GM19468 (cell line): ENCODE results near the gene CNTNAP2.
"Not testable (repeated sequence)": the region's sequence is repeated elsewhere in the genome, so short reads cannot be mapped to it uniquely, and the experiment has no call there.

Source experiments
- ATAC-seq: cut with Tn5 transposase; IDR thresholded peaks from one replicate; pipeline ENCODE4 v1.9.1; 2021; ENCODE audit warnings: mild to moderate bottlenecking, moderate library complexity, moderate number of reproducible peaks; ENCODE audit not compliant: unreplicated experiment; ENCODE audit errors: extremely low read depth

Gene CNTNAP2

GRCh38 chr7:148274118-148274517, 2157.5 kb downstream of the CNTNAP2 start:
- no peak for ATAC-seq

DNA sequence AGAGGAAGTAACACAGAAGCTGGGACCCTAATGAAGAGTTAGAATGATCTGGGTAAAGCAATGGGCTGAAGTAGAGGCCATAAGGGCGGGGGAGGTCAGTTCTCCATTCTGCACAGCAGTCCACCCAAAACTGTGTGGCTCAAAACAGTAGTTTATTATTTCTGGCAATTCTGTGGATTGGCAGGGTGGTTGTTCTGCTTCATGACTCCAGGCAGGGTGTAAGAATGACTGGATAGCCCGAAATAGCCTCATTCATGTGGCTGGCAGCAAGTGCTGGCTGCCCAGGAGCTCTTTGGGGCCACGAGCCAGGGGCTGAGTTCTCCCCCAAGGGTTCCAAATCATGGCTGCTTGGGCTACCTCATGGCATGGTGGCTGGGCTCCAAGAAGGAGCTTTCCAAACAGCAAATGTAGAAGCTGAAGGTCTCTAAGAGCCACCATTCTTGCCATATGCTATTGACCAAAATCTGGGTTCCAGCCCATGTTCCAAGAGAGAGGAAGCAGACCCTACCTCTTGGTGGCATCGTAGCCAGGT, 2158.8 kb downstream of the CNTNAP2 start:
- ATAC-seq: no peak

GRCh38 chr7:148276314-148277041, 2159.9 kb downstream of the CNTNAP2 start:
- ATAC-seq: no peak

GRCh38 chr7:148277042-148277660, 2160.6 kb downstream of the CNTNAP2 start:
- ATAC-seq: no peak

DNA sequence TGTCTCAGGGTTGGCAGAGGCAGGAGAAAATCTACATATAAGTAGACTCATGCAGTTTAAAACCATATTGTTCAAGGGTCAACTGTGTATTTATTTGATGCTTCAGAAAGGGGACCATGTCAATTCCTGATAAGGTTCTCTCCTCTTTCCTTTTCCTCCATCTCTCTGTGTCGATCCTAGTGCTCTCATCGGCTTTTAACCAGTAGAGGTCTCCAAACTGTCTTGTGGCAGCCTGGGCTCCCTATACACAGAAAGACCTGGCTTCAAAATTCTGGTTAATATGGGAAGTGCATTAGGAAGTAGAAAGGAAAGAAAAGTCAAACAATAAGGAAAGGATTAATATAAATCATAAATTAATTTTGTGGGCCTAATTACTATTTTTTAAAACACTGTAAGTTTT, 2169.5 kb downstream of the CNTNAP2 start:
- no peak for ATAC-seq

GRCh38 chr7:148287538-148287937, 2170.9 kb downstream of the CNTNAP2 start:
- no peak for ATAC-seq

DNA sequence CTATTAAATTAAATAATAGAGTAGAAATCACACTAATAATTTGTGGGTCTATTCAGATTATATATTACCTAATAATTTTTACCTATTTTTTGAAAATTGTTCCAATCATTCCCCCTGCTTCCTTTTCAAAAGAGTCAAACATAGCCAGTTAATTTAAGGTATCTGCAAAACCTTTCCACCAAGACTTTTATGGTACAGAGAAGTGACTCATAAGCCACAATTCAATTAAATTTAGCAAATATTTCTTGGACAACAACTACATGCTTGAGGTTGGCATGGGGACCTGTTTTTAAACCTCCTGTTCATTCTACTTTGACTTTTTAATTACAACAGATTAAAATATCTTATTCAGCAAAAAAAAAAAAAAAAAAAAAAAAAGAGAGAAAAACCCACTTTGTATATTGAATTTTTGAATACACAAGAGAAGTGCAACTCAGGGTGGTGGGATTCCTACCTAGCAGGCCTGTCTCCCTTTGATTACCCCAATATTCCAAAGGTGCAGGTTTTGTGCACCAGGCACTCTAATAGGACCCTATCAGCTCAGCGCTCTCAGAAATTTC, 2172.1 kb downstream of the CNTNAP2 start:
- no peak for ATAC-seq

DNA sequence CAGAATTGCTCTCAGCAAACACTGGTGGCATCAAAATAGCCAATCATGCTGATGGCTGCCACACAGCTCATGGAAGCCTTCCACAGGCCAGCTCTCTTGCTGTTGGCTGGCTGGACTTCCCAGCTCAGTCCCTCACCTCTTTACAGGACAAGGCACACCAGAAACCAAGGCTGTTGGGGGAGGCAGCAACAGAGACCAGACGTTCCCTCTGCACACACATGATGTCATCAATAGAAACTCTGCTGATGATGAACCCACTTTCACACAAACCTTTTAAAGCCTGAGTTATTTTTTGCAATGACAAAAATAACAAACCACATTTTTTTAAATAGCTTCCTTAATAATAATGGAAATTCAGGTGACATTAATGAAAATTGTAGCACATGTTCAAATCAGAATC, 2173.0 kb downstream of the CNTNAP2 start:
- no peak for ATAC-seq

DNA sequence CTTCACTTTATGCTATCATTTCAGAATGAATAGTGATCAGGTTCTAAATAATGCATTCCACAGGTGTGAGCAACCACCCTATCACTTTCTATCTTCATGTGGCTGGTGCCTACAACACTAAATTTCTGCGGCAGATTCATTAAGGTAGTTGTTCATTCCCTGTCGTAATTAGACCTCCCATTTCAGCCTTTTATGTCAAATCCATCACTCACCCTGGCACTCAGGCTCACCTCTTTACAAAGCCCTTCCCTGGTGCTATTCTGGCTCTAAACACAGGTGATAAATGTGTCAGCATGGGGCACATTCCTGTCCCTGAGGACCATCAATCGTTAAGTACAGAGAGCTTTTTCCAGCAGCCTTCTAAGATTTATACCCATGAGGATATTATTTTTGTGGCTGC, 2173.9 kb downstream of the CNTNAP2 start:
- ATAC-seq: no peak

- no peak for ATAC-seq
These were observed 2175.2 kb downstream of the CNTNAP2 start for GRCh38 chr7:148291799-148292198.

DNA sequence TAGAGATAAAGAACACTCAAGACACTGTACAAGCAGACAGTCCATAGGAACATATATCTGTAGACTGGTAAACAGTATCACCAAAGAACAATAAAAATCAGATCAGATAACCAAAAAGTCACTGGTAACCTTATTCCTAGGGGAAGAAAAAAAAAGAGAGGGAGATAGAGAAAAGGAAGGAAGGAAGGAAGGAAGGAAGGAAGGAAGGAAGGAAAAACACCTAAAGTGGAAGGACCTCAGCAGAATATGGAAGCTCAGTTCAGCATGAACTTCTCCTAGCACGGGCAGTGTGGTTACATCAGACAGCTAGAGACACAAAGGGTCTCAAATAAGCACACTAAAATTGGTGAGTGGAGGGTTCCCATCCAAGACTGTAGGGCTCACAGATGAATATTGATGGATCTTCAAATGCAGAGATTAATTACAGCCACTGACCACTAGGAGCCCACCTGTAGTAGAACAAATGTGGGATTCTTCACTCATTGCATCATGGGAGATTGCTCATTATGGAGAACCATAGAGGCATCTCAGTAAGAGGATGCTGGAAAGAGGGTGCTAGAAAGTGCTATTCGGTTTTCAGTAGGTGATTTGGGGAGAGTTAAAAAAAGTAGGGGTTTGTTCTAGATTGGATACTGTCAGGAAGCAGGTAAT, 2180.5 kb downstream of the CNTNAP2 start:
- no peak for ATAC-seq

DNA sequence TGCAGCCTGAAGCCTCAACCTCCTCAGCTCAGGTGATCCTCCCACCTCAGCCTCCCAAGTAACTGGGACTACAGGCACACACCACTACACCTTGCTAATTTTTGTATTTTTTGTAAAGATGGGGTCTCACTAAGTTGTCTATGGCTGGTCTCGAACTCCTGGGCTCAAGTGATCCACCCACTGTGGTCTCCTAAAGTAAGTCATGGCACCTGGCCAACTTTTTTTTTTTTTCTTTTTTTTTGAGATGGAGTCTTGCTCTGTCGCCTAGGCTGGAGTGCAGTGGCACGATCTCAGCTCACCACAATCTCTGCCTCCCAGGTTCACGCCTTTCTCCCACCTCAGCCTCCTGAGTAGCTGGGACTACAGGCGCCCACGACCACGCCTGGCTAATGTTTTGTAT, 2182.2 kb downstream of the CNTNAP2 start:
- not testable (repeated sequence) for ATAC-seq

DNA sequence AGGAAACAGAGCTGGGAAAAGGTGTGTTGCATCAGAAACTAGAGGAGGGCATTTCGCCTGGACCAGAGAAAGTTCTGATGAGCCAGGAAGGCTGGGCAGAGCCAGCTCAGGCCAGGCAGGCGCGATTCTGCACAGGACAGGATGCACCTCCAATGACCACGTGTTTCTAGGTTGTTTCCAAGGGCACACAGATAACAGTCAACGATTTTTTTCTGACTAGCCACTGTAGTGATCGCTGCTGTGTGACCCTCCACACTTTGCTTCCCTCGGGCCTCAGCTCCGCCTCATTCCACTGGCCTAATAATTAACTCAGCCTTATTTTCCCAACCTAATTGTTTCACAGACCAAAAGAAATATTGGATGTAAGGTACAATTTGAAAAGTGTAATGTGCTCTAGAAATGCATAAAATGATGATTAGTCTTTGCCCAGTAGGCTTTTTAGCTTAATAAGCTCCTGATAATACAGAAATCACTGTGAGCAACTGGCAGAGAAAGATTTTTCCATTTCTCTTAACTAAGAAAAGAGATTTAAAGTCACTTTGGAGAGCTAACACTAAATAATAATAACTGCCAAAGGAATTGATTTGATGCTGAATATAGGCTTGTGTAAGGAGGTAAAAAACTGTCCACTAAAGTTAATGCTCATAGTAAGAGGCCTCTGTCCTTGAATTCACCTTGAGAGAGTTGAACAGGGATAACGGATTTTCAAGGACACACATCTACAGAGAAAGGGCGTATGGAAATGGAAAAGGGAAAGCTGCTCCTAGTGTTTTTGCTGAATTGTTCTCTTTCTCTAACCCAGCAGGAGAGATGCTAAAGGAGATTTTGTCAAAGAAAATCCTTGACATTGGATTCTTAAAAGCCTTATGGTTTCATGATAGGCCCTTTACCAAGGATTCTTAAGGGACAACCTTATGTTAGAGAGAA, 2183.0 kb downstream of the CNTNAP2 start:
- ATAC-seq: no peak

GRCh38 chr7:148302436-148302835, 2185.8 kb downstream of the CNTNAP2 start:
- ATAC-seq: not testable (repeated sequence)

GRCh38 chr7:148303295-148304082, 2186.9 kb downstream of the CNTNAP2 start:
- ATAC-seq: no peak

DNA sequence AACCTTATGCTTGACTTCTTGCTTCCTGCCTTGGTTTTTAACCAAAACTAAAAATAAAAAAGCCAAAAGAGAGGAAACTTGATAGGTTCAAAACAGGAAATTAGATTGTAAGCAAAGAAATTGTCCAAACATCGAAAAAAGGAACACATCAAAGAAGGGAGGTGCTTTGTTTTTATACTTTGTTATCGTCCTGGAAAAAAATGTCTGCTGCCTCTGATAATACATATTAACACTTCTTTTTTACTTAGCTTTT, 2187.4 kb downstream of the CNTNAP2 start:
- ATAC-seq: no peak

DNA sequence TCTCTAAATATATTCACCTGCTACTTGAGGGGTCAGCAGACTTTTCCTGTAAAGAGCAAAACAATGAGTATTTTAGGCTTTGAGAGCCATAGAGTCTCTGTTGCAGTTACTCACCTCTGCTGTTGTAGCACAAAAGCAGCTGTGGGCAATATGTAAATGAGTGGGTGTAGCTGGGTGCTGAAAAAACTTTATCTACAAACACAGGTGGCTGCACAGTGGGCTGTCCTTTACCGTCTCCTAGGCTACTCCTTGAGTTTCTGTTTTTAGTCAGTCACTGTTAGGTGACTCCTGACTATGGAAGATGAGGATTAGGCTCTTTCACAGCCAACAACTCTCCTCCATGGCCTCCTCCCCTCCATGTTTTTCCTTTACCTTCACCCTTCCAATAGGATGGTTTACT, 2187.9 kb downstream of the CNTNAP2 start:
- ATAC-seq: no peak

- ATAC-seq: no peak
These were observed 2190.2 kb downstream of the CNTNAP2 start for GRCh38 chr7:148306759-148307158.

DNA sequence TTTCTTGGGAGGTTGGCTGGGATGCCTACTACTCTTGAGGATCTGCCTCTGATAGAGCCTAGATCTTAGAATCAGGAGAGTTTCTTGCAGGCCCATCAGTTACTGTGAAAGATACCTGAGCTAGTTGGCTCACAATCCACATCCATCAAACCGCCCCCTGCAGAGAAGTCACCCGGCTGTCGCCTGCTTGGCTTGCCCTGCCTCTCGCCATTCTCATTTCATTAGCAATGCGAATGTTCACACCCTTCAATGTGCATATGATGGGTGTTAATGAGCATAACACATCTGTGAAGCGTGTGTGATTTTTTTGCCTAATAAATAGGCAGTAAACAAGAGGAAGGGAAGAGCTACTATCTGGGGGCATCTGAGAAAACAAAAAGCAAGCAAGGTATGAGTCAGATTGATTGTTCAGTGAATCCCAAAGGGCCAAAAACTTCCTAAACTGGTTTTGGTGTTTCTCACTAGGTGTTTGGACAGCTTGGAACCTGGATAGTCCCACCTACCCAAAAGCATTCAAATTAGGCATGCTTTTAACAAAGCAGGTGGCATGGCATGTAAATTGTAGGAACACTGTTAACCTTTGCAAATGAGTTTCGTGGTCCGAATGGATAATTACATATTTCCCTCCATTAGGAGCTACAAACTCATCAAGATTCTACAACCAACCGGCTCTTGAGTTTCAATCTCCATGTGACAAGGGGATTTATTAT, 2201.7 kb downstream of the CNTNAP2 start:
- no peak for ATAC-seq
